ENCODE measurements around the gene NAIF1.
"Not testable (repeated sequence)": the region's sequence is repeated elsewhere in the genome, so short reads cannot be mapped to it uniquely, and the experiment has no call there.

Gene NAIF1

GRCh38 chr9:128066713-128067644, at the start of gene NAIF1:
TSS of gene NAIF1 (minus strand) at chr9:128067320. CDS start at chr9:128067101, 219 bp downstream.
- in situ Hi-C loops (cut with MboI; ENCODE audit: low sequenced_read_pairs) = no loop called here

DNA sequence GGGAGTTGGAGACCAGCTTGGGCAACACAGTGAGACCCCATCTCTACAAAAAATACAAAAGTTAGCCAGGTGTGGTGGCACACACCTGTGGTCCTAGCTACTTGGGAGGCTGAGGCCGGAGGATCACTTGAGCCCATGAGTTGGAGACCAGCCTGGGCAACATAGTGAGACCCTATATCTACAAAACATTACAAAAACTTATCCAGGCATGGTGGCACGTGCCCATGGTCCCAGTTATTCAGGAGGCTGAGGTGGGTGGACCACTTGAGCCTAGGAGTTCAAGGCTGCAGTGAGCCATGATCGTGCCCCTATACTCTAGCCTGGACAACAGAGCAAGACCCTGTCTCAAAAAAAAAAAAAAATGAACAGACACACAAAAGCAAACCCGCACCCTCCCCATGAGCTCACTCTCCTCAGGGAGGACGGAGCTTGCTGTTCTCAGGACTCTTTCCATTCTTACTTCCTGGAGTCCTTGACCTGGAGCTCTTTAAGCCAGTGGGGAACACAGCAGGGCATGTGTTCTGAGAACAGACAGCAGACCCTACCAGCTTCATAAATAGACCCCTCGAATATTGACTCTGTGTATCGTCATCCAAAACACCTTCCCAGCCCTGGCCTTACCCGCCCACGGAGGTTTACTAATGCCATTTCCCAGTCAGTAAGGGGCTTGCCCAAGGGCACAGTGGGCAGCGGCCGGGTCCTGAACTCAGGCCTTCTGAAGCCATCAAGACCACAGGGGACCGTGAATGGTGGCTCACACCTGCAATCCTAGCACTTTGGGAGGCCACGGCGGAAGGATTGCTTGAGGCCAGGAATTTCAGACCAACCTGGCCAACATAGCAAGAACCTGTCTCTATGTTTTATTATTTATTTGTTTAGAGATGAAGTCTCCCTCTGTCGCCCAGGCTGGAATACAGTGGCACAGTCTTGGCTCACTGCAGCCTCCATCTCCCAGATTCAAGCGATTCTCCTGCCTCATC, 49.3 kb upstream of the NAIF1 start:
- in situ Hi-C loops (cut with MboI; ENCODE audit: low sequenced_read_pairs) = no loop called here

DNA sequence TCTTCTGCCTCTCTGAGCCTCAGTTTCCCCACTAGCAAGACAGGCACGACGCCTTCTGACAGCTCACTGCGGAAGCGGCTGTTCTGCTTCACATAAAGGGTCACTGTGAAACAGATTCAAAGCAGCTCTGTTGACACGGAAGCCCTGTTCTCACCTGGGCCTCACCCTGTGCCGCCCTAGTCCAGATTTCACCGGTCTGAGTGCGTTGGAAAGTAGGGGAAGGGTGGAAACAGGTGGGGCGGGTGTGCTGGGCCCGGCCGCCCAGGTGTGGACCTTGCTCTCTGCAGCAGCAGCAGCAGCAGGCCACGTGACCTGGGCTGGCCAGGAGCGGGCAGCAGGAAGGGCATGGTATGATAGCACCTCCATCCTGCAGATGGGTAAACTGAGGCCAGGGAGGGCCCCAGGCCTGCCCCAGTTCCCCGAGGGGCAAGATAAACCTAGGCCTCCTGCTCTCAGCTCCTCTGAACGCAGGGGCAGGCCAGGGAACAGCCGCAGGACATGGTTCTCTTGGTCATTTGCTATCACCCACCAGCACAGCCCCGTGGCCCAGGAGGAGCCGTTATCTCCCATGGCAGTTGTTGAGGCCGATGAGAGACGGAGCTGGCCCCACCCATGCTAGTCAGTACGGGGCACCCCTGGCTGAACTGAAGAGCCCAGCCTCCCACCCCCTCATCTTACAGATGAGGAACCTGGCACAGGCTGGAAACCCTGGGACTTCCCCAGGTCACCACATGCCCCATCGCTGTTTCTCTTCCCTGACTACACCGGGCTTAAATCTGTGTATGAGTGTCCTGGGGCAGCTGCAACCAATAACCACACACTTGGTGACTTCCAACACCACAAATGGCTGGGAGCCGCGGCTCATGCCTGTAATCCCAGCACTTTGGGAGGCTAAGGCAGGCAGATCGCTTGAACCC, 48.3 kb upstream of the NAIF1 start:
- in situ Hi-C loops (cut with MboI; ENCODE audit: low sequenced_read_pairs) = no loop called here

DNA sequence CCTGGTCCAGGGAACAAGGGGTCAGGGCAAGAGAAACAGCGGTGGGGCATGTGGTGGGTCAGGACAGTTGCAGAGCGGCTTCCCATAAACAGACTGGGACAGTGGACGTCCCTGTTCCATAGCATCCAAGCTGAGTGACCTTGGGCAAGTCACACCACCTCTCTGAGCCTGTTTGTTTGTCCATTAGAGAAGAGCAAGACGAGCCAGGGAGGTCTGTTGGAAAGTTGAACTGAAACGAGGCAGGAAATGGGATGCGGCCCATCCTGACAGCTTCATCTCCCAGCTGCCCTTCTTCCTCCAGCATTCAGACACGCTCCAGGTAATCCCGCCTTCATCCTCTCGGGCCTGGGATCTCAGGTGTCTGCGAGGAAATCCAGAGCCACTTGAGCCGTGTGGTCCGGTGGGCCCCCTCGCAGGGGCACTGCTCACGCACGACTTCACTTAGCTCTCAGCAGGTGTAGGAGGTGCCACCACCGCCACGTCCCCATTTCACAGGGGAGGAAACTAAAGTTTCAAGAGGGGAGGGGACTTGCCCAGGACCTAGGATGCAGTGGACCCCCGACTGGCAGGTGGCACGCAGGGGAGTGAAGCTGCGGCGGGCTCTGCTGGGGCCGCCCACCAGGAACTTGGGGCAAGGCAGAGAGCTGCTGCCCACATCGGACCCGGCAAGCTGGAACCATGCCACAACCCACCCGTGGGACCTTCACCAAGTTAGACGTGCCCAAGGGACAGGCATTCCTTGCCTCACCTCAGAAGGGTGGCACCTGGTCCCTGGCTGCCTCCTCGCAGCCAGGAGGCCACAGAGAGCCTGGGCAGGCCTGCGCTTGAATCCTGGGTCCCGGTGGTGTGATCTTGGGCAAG, 47.4 kb upstream of the NAIF1 start:
- in situ Hi-C loops (cut with MboI; ENCODE audit: low sequenced_read_pairs) = no loop called here

DNA sequence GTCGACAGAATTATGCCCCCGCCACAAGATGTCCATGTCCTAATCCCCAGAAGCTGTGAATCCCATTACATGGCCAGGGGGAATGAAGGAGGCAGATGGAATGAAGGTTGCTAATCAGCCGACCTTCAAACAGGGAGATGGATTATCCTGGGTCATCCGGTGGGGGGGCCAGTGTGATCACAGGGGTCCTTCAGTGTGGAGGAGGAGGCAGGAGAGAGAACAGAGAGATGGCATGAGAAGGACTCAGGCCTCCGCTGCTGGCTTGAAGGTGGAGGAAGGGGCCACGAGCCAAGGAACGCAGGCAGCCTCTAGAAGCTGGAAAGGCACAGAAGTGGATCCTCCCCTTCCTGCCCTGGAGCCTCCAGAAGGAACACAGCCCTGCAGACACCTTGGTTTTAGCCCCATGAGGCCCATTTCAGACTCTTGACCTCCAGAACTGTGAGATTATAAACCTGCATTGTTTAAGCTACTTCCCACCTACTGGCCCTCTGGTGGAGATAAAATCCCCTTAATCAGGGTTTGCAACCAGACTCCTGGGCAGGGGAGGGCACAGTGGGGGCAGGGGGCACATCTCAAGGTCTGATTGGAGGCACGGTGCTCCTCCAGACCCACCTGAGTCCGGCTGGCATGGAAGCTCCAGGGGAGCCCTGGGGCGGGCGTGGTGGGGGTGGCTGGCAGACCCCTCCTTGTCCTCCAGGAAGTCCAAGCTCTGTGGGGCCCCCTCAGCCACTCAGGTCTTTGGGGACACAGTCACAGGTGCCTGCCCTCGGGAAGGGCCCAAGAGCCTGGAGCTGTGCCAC, 46.6 kb upstream of the NAIF1 start:
- in situ Hi-C loops (cut with MboI; ENCODE audit: low sequenced_read_pairs) = no loop called here

- in situ Hi-C loops (cut with MboI; ENCODE audit: low sequenced_read_pairs) = not testable (repeated sequence)
Observed at GRCh38 chr9:128111726-128112125, 44.6 kb upstream of the NAIF1 start.

- in situ Hi-C loops (cut with MboI; ENCODE audit: low sequenced_read_pairs) = no loop called here
Observed at GRCh38 chr9:128109050-128109709, 42.1 kb upstream of the NAIF1 start.

GRCh38 chr9:128108269-128109049, 41.3 kb upstream of the NAIF1 start:
- in situ Hi-C loops (cut with MboI; ENCODE audit: low sequenced_read_pairs) = no loop called here

GRCh38 chr9:128107468-128108268, 40.5 kb upstream of the NAIF1 start:
- in situ Hi-C loops (cut with MboI; ENCODE audit: low sequenced_read_pairs) = no loop called here

DNA sequence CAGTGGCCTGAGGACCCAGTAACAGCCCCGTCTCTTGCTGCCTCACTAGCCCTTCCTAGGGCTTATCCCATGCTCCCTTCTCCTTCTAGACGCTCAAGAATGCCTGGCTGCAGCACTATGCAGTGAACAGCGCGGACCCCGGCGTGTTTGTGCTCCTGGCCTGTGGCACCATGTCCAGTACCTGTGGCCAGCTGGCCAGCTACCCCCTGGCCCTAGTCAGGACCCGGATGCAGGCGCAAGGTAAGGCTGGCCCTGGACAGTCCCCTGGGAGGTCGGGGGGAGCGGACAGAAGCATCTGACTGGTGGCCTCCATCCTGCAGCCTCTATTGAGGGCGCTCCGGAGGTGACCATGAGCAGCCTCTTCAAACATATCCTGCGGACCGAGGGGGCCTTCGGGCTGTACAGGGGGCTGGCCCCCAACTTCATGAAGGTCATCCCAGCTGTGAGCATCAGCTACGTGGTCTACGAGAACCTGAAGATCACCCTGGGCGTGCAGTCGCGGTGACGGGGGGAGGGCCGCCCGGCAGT, 39.9 kb upstream of the NAIF1 start:
- in situ Hi-C loops (cut with MboI; ENCODE audit: low sequenced_read_pairs) = no loop called here

GRCh38 chr9:128106181-128106939, 39.2 kb upstream of the NAIF1 start:
- in situ Hi-C loops (cut with MboI; ENCODE audit: low sequenced_read_pairs) = no loop called here

DNA sequence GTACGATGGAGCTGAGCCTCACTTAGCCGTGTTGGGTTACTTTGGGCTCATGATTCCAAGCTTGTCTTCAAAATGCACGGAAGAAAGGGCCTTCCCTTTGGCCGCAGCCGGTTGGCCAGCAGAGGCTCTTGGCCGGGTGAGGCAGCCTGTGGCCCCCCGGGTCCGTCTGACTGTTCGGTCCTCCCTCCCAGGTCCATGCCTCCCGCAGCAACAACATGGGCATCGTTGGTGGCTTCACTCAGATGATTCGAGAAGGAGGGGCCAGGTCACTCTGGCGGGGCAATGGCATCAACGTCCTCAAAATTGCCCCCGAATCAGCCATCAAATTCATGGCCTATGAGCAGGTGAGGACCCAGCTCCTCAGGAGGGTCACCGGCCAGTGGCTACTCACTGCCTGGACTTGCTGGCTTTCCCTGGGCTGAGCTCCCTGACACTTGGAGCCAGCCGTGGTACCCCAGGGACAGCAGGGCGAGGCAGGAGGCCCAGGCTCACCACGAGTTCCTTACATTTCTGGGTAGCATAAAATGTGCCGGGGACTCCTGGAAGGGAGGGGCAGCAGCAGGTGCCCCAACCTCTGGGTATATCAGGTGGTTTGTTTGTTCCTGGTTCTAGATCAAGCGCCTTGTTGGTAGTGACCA, 38.5 kb upstream of the NAIF1 start:
- in situ Hi-C loops (cut with MboI; ENCODE audit: low sequenced_read_pairs) = no loop called here

GRCh38 chr9:128104171-128104618, 37.1 kb upstream of the NAIF1 start:
- in situ Hi-C loops (cut with MboI; ENCODE audit: low sequenced_read_pairs) = no loop called here

DNA sequence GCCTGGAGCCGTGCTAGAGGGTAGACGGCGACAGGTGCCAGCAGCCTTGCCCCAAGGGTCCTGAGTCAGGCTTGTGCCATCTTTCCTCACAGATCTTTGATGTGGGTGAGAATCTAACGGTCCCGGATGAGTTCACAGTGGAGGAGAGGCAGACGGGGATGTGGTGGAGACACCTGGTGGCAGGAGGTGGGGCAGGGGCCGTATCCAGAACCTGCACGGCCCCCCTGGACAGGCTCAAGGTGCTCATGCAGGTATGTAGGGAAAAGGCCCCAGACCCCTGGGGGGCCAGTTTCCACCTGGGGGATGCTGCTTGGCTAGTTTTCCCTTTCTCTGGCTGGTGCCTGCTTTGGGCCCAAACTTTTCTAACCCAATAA, 36.5 kb upstream of the NAIF1 start:
- in situ Hi-C loops (cut with MboI; ENCODE audit: low sequenced_read_pairs) = no loop called here
